GM18909 (cell line): ENCODE measurements around the gene AFF2.

Source experiments
- ATAC-seq: cut with Tn5 transposase; IDR thresholded peaks from one replicate; pipeline ENCODE4 v1.9.1; 2021; ENCODE audit warnings: mild to moderate bottlenecking; ENCODE audit not compliant: unreplicated experiment, poor library complexity

AFF2 gene

GRCh38 chrX:148976571-148977400, 476.4 kb downstream of the AFF2 start:
- ATAC-seq = no peak

GRCh38 chrX:148979786-148980185, 479.4 kb downstream of the AFF2 start:
- no peak for ATAC-seq

- ATAC-seq = peak; percentile 55
These were observed 483.8 kb downstream of the AFF2 start for GRCh38 chrX:148984238-148984637.

GRCh38 chrX:148991502-148991901, 491.1 kb downstream of the AFF2 start:
- no peak for ATAC-seq

- ATAC-seq = no peak
These were observed 495.2 kb downstream of the AFF2 start for GRCh38 chrX:148995661-148996060.

- ATAC-seq = no peak
These were observed 501.9 kb downstream of the AFF2 start for GRCh38 chrX:149002320-149002719.

- ATAC-seq = no peak
These were observed 503.6 kb downstream of the AFF2 start for GRCh38 chrX:149003863-149004660.

GRCh38 chrX:149004936-149005335, 504.5 kb downstream of the AFF2 start:
- no peak for ATAC-seq

- no peak for ATAC-seq
These were observed 505.8 kb downstream of the AFF2 start for GRCh38 chrX:149006235-149006634.

GRCh38 chrX:149007423-149007822, 507.0 kb downstream of the AFF2 start:
- no peak for ATAC-seq

- ATAC-seq = no peak
These were observed 509.8 kb downstream of the AFF2 start for GRCh38 chrX:149010013-149010852.

- no peak for ATAC-seq
These were observed 510.4 kb downstream of the AFF2 start for GRCh38 chrX:149010853-149011224.

- no peak for ATAC-seq
These were observed 512.7 kb downstream of the AFF2 start for GRCh38 chrX:149013081-149013480.

GRCh38 chrX:149021159-149021558, 520.7 kb downstream of the AFF2 start:
- ATAC-seq = no peak

GRCh38 chrX:149022485-149022884, 522.1 kb downstream of the AFF2 start:
- no peak for ATAC-seq

- no peak for ATAC-seq
These were observed 532.0 kb downstream of the AFF2 start for GRCh38 chrX:149032449-149032848.

GRCh38 chrX:149036086-149036485, 535.7 kb downstream of the AFF2 start:
- ATAC-seq = no peak

GRCh38 chrX:149037281-149037870, 537.0 kb downstream of the AFF2 start:
- ATAC-seq = no peak

- no peak for ATAC-seq
These were observed 538.6 kb downstream of the AFF2 start for GRCh38 chrX:149039057-149039456.

- ATAC-seq = no peak
These were observed 540.6 kb downstream of the AFF2 start for GRCh38 chrX:149040873-149041535.
